HCT116 (cell line): ENCODE data around the gene RTTN. TPM values are rescaled to one million over a fixed set of nuclear protein-coding genes. Genes with fewer than 3 reads are reported as not detected.
"Not testable (repeated sequence)": the region's sequence is repeated elsewhere in the genome, so short reads cannot be mapped to it uniquely, and the experiment has no call there.

Experiments used
- ATAC-seq: fragments of 200-7000 bp; cut with Tn5 transposase; 2 replicates; pipeline ENCODE4 v1.9.1; 2020; ENCODE audit warnings: mild to moderate bottlenecking, moderate library complexity
- BruUV-seq: library from RNA; stranded (reverse); fragments of 400-500 nt; replicated peaks from 2 replicates; lab custom pipeline; 2021; lab: Mats Ljungman, UMichigan
- CTCF ChIA-PET: fragments of 300-600 bp; sonication (Branson Sonifier 250); formaldehyde crosslinking; loops from one replicate; lab custom pipeline; 2021; ENCODE audit warnings: antibody characterized with exemption; lab: Charles Lee
- POLR2A ChIA-PET: fragments of 300-600, 350-600 bp; sonication (Branson Sonifier 250); formaldehyde crosslinking; loops from one replicate; lab custom pipeline; 2021; ENCODE audit warnings: antibody characterized with exemption; lab: Charles Lee
- RAD21 ChIA-PET, 2 experiments: fragments of 300-600 bp; sonication (Branson Sonifier 250); formaldehyde crosslinking; loops; one replicate each; lab custom pipeline; 2023; ENCODE audit warnings: low total read pairs in 2 of 2; ENCODE audit not compliant: uncharacterized antibody in 2 of 2, unreplicated experiment in 2 of 2, low non-redundant PET in 1 of 2; lab: Charles Lee
- DNase-seq: peaks from one replicate; pipeline ENCODE4 v3.0.0-alpha.2; 2010; ENCODE audit warnings: low read depth, low spot score
- H2AFZ ChIP-seq: fragments of 200-600 bp; shearing (Covaris generic), sonication (generic); 2 replicates; pipeline ENCODE4 v1.6.1; 2017; ENCODE audit warnings: low read depth, mixed run types, mixed read lengths, antibody characterized with exemption, low read length; ENCODE audit not compliant: poor library complexity, severe bottlenecking
- H3K27ac ChIP-seq: 2 replicates; pipeline ENCODE4 v1.5.1; 2012; ENCODE audit warnings: low read depth, low read length
- H3K27me3 ChIP-seq: fragments of 200-600 bp; sonication (generic); 2 replicates; pipeline ENCODE4 v1.6.1; 2016; ENCODE audit warnings: mixed run types, low read length, mixed read lengths; ENCODE audit not compliant: insufficient read depth
- H3K36me3 ChIP-seq, 2 experiments: fragments of 200-500 bp in 1 of 2; fragments of 200-600 bp in 1 of 2; sonication (Bioruptor generic) in 1 of 2; sonication (generic) in 1 of 2; 2 replicates each; pipeline versions ENCODE4 v1.5.1 to v1.6.1; 2014 to 2016; ENCODE audit warnings: low read length in 2 of 2, inconsistent platforms in 1 of 2, mixed read lengths in 1 of 2, mixed run types in 1 of 2; ENCODE audit not compliant: insufficient read depth in 2 of 2, control insufficient read depth in 1 of 2
- H3K4me1 ChIP-seq, 2 experiments: fragments of 200-600 bp in 1 of 2; sonication (generic) in 1 of 2; 2 replicates each; pipeline versions ENCODE4 v1.5.1 to v1.6.1; 2012 to 2017; ENCODE audit warnings: low read length in 2 of 2, inconsistent platforms in 1 of 2, mild to moderate bottlenecking in 1 of 2, mixed read lengths in 1 of 2, mixed run types in 1 of 2, moderate library complexity in 1 of 2; ENCODE audit not compliant: insufficient read depth in 2 of 2, control insufficient read depth in 1 of 2
- H3K4me2 ChIP-seq: fragments of 200-600 bp; sonication (generic); 2 replicates; pipeline ENCODE4 v1.6.1; 2017; ENCODE audit warnings: mixed run types, low read length, mixed read lengths
- H3K4me3 ChIP-seq, 2 experiments: fragments of 200-600 bp in 1 of 2; sonication (generic) in 1 of 2; replicated peaks in 1 of 2; 2 replicates each; pipeline ENCODE4 v1.5.1; 2011 to 2016; ENCODE audit warnings: low read length in 2 of 2, control low read depth in 1 of 2, low read depth in 1 of 2, mild to moderate bottlenecking in 1 of 2, mixed read lengths in 1 of 2, mixed run types in 1 of 2
- H3K79me2 ChIP-seq: fragments of 200-600 bp; sonication (generic); 2 replicates; pipeline ENCODE4 v1.6.1; 2017; ENCODE audit warnings: mild to moderate bottlenecking, mixed run types, low read length, moderate library complexity, mixed read lengths; ENCODE audit not compliant: insufficient read depth
- H3K9ac ChIP-seq: fragments of 200-600 bp; sonication (generic); 2 replicates; pipeline ENCODE4 v1.6.1; 2016; ENCODE audit warnings: low read length, mixed read lengths
- H3K9me2 ChIP-seq: fragments of 200-600 bp; sonication (generic), shearing (Covaris generic); 2 replicates; pipeline ENCODE4 v1.6.1; 2017; ENCODE audit warnings: mixed run types, mild to moderate bottlenecking, moderate library complexity; ENCODE audit not compliant: insufficient read depth
- H3K9me3 ChIP-seq, 2 experiments: fragments of 200-500 bp in 1 of 2; fragments of 200-600 bp in 1 of 2; sonication (Bioruptor generic) in 1 of 2; sonication (generic) in 1 of 2; 2 replicates each; pipeline ENCODE4 v1.6.1; 2014 to 2017; ENCODE audit warnings: low read length in 2 of 2, mixed read lengths in 2 of 2, inconsistent platforms in 1 of 2, low read depth in 1 of 2, mild to moderate bottlenecking in 1 of 2, mixed run types in 1 of 2, moderate library complexity in 1 of 2; ENCODE audit not compliant: control insufficient read depth in 1 of 2, insufficient read depth in 1 of 2
- H4K20me1 ChIP-seq: fragments of 200-600 bp; sonication (generic), shearing (Covaris generic); 2 replicates; pipeline ENCODE4 v1.6.1; 2017; ENCODE audit warnings: mixed run types, mild to moderate bottlenecking, moderate library complexity; ENCODE audit not compliant: insufficient read depth
- ATF3 ChIP-seq: IDR thresholded peaks from 2 replicates; pipeline ENCODE4 v1.6.1; 2012
- CBX3 ChIP-seq: IDR thresholded peaks from 2 replicates; pipeline ENCODE4 v1.6.1; 2012; ENCODE audit warnings: low read depth
- CEBPB ChIP-seq: IDR thresholded peaks from 2 replicates; pipeline ENCODE4 v1.6.1; 2012; ENCODE audit warnings: low read depth
- CTCF ChIP-seq, 3 experiments: fragments of 200-600 bp in 1 of 3; sonication (generic) in 1 of 3; IDR thresholded peaks in 2 of 3; conservative IDR thresholded peaks in 1 of 3; 2 replicates each; pipeline ENCODE4 v1.5.1; 2012 to 2017; ENCODE audit warnings: low read depth in 2 of 3, low read length in 2 of 3, antibody characterized with exemption in 1 of 3, borderline replicate concordance in 1 of 3, control low read depth in 1 of 3, mild to moderate bottlenecking in 1 of 3, mixed read lengths in 1 of 3, mixed run types in 1 of 3, moderate library complexity in 1 of 3; ENCODE audit not compliant: insufficient read depth in 1 of 3
- EZH2 ChIP-seq: fragments of 200-600 bp; sonication (generic); IDR thresholded peaks from 2 replicates; pipeline ENCODE4 v1.6.1; 2017; ENCODE audit warnings: antibody characterized with exemption, mixed run types
- FOSL1 ChIP-seq: IDR thresholded peaks from 2 replicates; pipeline ENCODE4 v1.6.1; 2012; ENCODE audit warnings: low read depth
- JUND ChIP-seq: IDR thresholded peaks from 2 replicates; pipeline ENCODE4 v1.6.1; 2012
- POLR2A ChIP-seq: IDR thresholded peaks from 2 replicates; pipeline ENCODE4 v1.7.0; 2011; ENCODE audit warnings: borderline replicate concordance; ENCODE audit not compliant: insufficient read depth, insufficient read length; ENCODE audit errors: extremely low read depth
- POLR2AphosphoS5 ChIP-seq: IDR thresholded peaks from 2 replicates; pipeline ENCODE4 v1.6.1; 2011; ENCODE audit warnings: mild to moderate bottlenecking, low read depth, low read length, moderate library complexity
- SRF ChIP-seq: IDR thresholded peaks from 2 replicates; pipeline ENCODE4 v1.6.1; 2012; ENCODE audit warnings: low read depth
- TCF7L2 ChIP-seq: IDR thresholded peaks from 2 replicates; pipeline ENCODE4 v1.7.0; 2011; ENCODE audit warnings: borderline replicate concordance, inconsistent platforms; ENCODE audit not compliant: insufficient read depth, insufficient read length; ENCODE audit errors: extremely low read depth
- YY1 ChIP-seq: IDR thresholded peaks from 2 replicates; pipeline ENCODE4 v1.6.1; 2011; ENCODE audit warnings: low read length, low read depth, moderate library complexity, mild to moderate bottlenecking; ENCODE audit not compliant: insufficient replicate concordance; ENCODE audit errors: extremely low read depth
- ZNF274 ChIP-seq: fragments of 200-500 bp; sonication (Bioruptor generic); IDR thresholded peaks from 2 replicates; pipeline ENCODE4 v1.6.1; 2014; ENCODE audit warnings: mild to moderate bottlenecking, low read depth, low read length, inconsistent platforms
- intact Hi-C: fragments of 100-400 bp; cut with micrococcal nuclease; formaldehyde crosslinking; loops from 2 replicates; pipeline ENCODE4 v1.10.0; 2022
- total RNA-seq: library from RNA; stranded (reverse); gene quantifications from one replicate; pipeline ENCODE4 v1.2.1, GENCODE V29; 2021; ENCODE audit not compliant: unreplicated experiment

The RTTN gene
- total RNA-seq, 1 experiment from 2014 or later = 41.2 TPM

GRCh38 chr18:70205421-70206397 is at the start of gene RTTN (continued):
- TF ChIP-seq JUND (no peak), CEBPB (no peak), SRF (peak; percentile 80), TCF7L2 (peak; percentile 55), FOSL1 (peak; percentile 39), POLR2A (no peak), POLR2AphosphoS5 (peak; percentile 55), CBX3 (peak; percentile 99), CTCF (IDR thresholded peaks at IDR 0.05 in 2 of 3, conservative IDR thresholded peaks at IDR 0.05 in 1 of 3; ENCODE audit: borderline replicate concordance in 1 of 3, insufficient read depth in 1 of 3, low read depth in 2 of 3, low read length in 2 of 3) (no peak), YY1 (peak; percentile 71), ATF3 (no peak)

DNA sequence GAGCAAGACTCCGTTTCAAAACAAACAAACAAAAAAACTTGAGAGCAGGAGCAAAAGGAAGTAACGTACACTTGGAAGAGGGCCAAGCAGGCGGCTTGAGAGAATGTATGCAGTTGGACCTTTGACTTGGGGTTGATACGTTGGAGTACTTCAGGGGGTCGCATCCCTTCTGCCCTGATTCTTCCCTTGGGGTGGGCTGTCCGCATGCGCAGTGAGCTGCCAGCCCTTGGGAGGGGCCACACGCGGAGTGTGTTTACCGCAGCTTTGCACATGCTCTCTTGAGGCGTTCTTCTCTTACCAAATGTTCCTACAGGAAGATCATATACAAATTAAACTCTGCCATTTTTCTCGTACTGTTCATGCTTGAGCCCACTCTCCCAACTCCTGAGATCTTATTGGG is 45.3 kb upstream of the RTTN start:
- Histone ChIP-seq H3K4me1 (peaks cover 15 to 25% of the 10 kb centered on the region in 2 experiments), H3K9ac (no peak overlapping the region), H3K79me2 (no peaks in the 10 kb centered on the region), H3K9me2 (no peaks in the 10 kb centered on the region), H3K36me3 (no peaks in the 10 kb centered on the region), H3K27me3 (no peaks in the 10 kb centered on the region), H4K20me1 (no peaks in the 10 kb centered on the region), H3K4me3 (no peak overlapping the region), H3K27ac (no peak overlapping the region), H3K9me3 (no peaks in the 10 kb centered on the region), H2AFZ (no peak overlapping the region), H3K4me2 (no peak overlapping the region)
- ChIA-PET CTCF (no interaction called here), POLR2A (no interaction called here), RAD21 (no interaction called here)
- DNase-seq (no peak), ATAC-seq (no peak)
- no TSS peak for BruUV-seq
- TF ChIP-seq EZH2 (no peak), YY1 (no peak), FOSL1 (no peak), ZNF274 (no peak)
- intact Hi-C loops = no loop called here

GRCh38 chr18:70249861-70250260 is 44.4 kb upstream of the RTTN start:
- H4K20me1 ChIP-seq, H3K27me3 ChIP-seq, H3K4me2 ChIP-seq, POLR2A ChIA-PET, H3K79me2 ChIP-seq, H3K36me3 ChIP-seq, CTCF ChIA-PET, intact Hi-C loops, RAD21 ChIA-PET, H3K9me2 ChIP-seq, ATAC-seq, DNase-seq, BruUV-seq, H3K9me3 ChIP-seq, H3K4me3 ChIP-seq, H2AFZ ChIP-seq, H3K9ac ChIP-seq: not testable (repeated sequence)
- Histone ChIP-seq H3K4me1 (peaks cover 15 to 25% of the 10 kb centered on the region in 2 experiments), H3K27ac (peak overlapping the region; percentile 42; the same call in 1 of the 2 replicates)
